Cardiac fibroblast (primary cell): ENCODE data around the gene ARHGAP19.

Experiments
- DNase-seq, 2 donors: peaks; one replicate each; pipeline versions ENCODE4 v3.0.0 to v3.0.0-alpha.2; 2010; ENCODE audit warnings: low read depth in 2 of 2
- H3K4me3 ChIP-seq, 2 donors: replicated peaks in 1 of 2; 1 replicate in 1 of 2; 2 replicates in 1 of 2; pipeline ENCODE4 v1.5.1; 2011; ENCODE audit warnings: low read depth in 2 of 2, low read length in 2 of 2, mild to moderate bottlenecking in 2 of 2, moderate library complexity in 1 of 2
- CTCF ChIP-seq: IDR thresholded peaks from one replicate; pipeline ENCODE4 v1.5.1; 2011; ENCODE audit warnings: low read depth, mild to moderate bottlenecking, low read length, inconsistent platforms

Gene ARHGAP19

GRCh38 chr10:97329766-97330165 lies 37.3 kb upstream of the ARHGAP19 start:
- no peak for DNase-seq
- no peak for TF ChIP-seq CTCF
- no peak overlapping the region for H3K4me3 ChIP-seq

DNA sequence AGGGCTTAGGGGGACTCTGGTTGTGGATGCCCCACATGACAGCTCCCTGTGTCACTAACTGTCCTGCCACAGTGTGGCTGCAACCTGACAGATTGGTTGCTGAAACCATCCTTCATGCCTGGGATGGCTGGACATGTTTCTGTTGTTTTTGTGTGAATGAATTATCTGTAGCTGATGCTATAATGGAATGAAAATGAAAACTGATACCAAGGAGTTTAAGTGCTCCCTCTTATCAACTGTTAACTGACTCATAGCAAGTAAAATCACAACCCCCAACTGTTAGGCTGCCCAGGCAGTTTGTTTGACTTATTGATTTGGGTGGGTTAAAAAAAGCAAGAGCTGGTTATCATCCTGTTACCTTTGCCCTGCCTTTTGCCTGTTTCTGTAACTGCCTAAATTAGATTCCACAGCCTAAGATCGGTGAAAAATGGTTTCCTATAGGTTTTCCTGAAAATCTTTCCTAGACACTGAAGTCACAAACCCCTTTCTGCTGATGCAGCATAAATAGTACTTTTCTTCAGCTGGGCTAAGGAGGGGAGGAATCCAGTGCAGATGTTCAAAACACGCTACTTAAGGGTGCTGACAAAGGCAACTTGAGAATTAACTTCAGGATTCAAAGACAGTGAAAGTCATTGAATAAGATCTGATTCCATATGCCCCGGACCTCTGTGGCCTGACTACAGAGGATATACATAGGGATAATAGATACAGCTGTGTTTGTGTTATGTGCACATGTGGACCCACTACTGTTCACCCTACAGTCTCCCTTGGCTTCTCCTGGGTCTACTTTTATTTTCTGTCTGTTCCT lies 36.4 kb upstream of the ARHGAP19 start:
- H3K4me3 ChIP-seq = no peak overlapping the region
- no peak for TF ChIP-seq CTCF
- no peak for DNase-seq

- no peak for TF ChIP-seq CTCF
- DNase-seq = no peak
- H3K4me3 ChIP-seq = no peak overlapping the region
Observed at GRCh38 chr10:97327348-97328294, 35.2 kb upstream of the ARHGAP19 start.

GRCh38 chr10:97325754-97326153 lies 33.3 kb upstream of the ARHGAP19 start:
- no peak for TF ChIP-seq CTCF
- no peak for DNase-seq
- H3K4me3 ChIP-seq = no peak overlapping the region

DNA sequence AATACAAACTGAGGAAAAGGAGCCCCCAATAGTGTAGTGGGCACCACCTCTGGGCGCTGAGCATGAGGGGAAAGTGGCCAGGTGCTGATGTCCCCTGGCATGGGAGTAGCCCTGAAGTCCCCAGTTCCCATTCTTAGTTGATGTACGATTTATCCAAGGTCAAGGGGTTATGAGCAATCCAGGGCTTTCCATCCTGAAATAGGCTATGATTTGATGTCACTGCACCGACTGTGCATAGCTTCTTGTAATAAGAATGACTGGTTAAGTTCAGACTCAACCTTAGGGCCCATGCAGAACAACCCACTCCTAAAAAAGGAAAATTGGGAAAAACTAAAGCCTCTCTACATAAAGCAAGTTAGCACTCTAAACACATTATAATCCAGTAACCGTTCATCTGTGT lies 31.1 kb upstream of the ARHGAP19 start:
- H3K4me3 ChIP-seq = no peak overlapping the region
- no peak for DNase-seq
- TF ChIP-seq CTCF = no peak

DNA sequence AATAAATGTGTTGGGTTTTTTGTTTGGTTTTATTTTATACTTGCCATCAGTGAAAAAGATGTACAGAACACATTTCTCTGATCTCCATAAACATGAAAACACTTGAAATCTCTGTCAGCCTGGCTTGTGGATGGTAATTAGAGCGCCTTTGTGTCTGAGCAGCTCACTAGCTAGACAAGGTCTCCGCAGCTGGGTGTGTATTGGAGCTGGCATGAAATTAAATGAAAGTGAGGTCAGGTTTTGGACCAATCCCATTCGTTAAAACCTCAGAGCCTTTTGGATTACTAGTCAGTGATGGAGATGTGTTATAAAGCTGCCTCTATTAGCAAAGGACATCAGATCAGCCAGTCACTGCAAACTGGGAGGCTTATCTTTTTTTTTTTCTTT lies 29.4 kb upstream of the ARHGAP19 start:
- no peak for DNase-seq
- no peak overlapping the region for H3K4me3 ChIP-seq
- TF ChIP-seq CTCF = no peak
